ENCODE measurements around the gene CCDC3.

CCDC3 gene

GRCh38 chr10:13001041-13001886, at the start of gene CCDC3:
Gene CCDC3 (minus strand): TSS chr10:13001713. CDS start chr10:13001570, 143 bp downstream.
- H3K4me1 ChIP-seq (ENCODE audit: control insufficient read depth, insufficient read depth, low read length), result no peaks in the 10 kb centered on the region
- H3K36me3 ChIP-seq (ENCODE audit: control insufficient read depth, insufficient read depth, low read length), result no peaks in the 10 kb centered on the region
- H3K27me3 ChIP-seq (ENCODE audit: control insufficient read depth, insufficient read depth, low read length), result peaks cover 14% of the 10 kb centered on the region; the same call in 1 of the 2 replicates
- no peak for DNase-seq (ENCODE audit: low read depth, low spot score)
- no peaks in the 10 kb centered on the region for H3K9me3 ChIP-seq (ENCODE audit: control insufficient read depth, insufficient read depth, low read length)
- H3K27ac ChIP-seq (ENCODE audit: low read length), result no peak within 1 kb of the TSS
- WGBS (ENCODE audit: insufficient coverage, insufficient read length), result no CpG with 5 or more reads among the region's 93 CpGs
- H3K4me3 ChIP-seq (ENCODE audit: low read length), result peak within 1 kb of the TSS; percentile 60; the same call in 1 of the 2 replicates

- WGBS (ENCODE audit: insufficient coverage, insufficient read length), result no CpG with 5 or more reads among the region's 7 CpGs
- Histone ChIP-seq H3K27ac (ENCODE audit: low read length) (no peak overlapping the region), H3K36me3 (ENCODE audit: control insufficient read depth, insufficient read depth, low read length) (no peaks in the 10 kb centered on the region), H3K9me3 (ENCODE audit: control insufficient read depth, insufficient read depth, low read length) (no peaks in the 10 kb centered on the region), H3K4me3 (ENCODE audit: low read length) (no peak overlapping the region), H3K4me1 (ENCODE audit: control insufficient read depth, insufficient read depth, low read length) (no peaks in the 10 kb centered on the region), H3K27me3 (ENCODE audit: control insufficient read depth, insufficient read depth, low read length) (no peaks in the 10 kb centered on the region)
- no peak for DNase-seq (ENCODE audit: low read depth, low spot score)
These were observed 49.7 kb upstream of the CCDC3 start for GRCh38 chr10:13051126-13051694.

- Histone ChIP-seq H3K4me3 (ENCODE audit: low read length) (no peak overlapping the region), H3K36me3 (ENCODE audit: control insufficient read depth, insufficient read depth, low read length) (no peaks in the 10 kb centered on the region), H3K27ac (ENCODE audit: low read length) (no peak overlapping the region), H3K4me1 (ENCODE audit: control insufficient read depth, insufficient read depth, low read length) (no peaks in the 10 kb centered on the region), H3K9me3 (ENCODE audit: control insufficient read depth, insufficient read depth, low read length) (no peaks in the 10 kb centered on the region), H3K27me3 (ENCODE audit: control insufficient read depth, insufficient read depth, low read length) (no peaks in the 10 kb centered on the region)
- no peak for DNase-seq (ENCODE audit: low read depth, low spot score)
- no CpG with 5 or more reads among the region's 6 CpGs for WGBS (ENCODE audit: insufficient coverage, insufficient read length)
These were observed 48.4 kb upstream of the CCDC3 start for GRCh38 chr10:13049774-13050420.

- Histone ChIP-seq H3K27ac (ENCODE audit: low read length) (no peak overlapping the region), H3K27me3 (ENCODE audit: control insufficient read depth, insufficient read depth, low read length) (no peaks in the 10 kb centered on the region), H3K4me3 (ENCODE audit: low read length) (no peak overlapping the region), H3K4me1 (ENCODE audit: control insufficient read depth, insufficient read depth, low read length) (no peaks in the 10 kb centered on the region), H3K9me3 (ENCODE audit: control insufficient read depth, insufficient read depth, low read length) (no peaks in the 10 kb centered on the region), H3K36me3 (ENCODE audit: control insufficient read depth, insufficient read depth, low read length) (no peaks in the 10 kb centered on the region)
- no peak for DNase-seq (ENCODE audit: low read depth, low spot score)
- no CpG with 5 or more reads among the region's 3 CpGs for WGBS (ENCODE audit: insufficient coverage, insufficient read length)
These were observed 47.2 kb upstream of the CCDC3 start for GRCh38 chr10:13048762-13049161.

GRCh38 chr10:13047529-13048206, 46.2 kb upstream of the CCDC3 start:
- no CpG with 5 or more reads among the region's 12 CpGs for WGBS (ENCODE audit: insufficient coverage, insufficient read length)
- no peaks in the 10 kb centered on the region for H3K36me3 ChIP-seq (ENCODE audit: control insufficient read depth, insufficient read depth, low read length)

GRCh38 chr10:13046851-13047528, 45.5 kb upstream of the CCDC3 start:
- WGBS (ENCODE audit: insufficient coverage, insufficient read length), result no CpG with 5 or more reads among the region's 6 CpGs
- DNase-seq (ENCODE audit: low read depth, low spot score), result no peak
- no peak overlapping the region for H3K4me3 ChIP-seq (ENCODE audit: low read length)

More at GRCh38 chr10:13047529-13048206, 46.2 kb upstream of the CCDC3 start:
- Histone ChIP-seq H3K27me3 (ENCODE audit: control insufficient read depth, insufficient read depth, low read length) (no peaks in the 10 kb centered on the region), H3K9me3 (ENCODE audit: control insufficient read depth, insufficient read depth, low read length) (no peaks in the 10 kb centered on the region), H3K4me1 (ENCODE audit: control insufficient read depth, insufficient read depth, low read length) (no peaks in the 10 kb centered on the region), H3K27ac (ENCODE audit: low read length) (no peak overlapping the region), H3K4me3 (ENCODE audit: low read length) (no peak overlapping the region)
- DNase-seq (ENCODE audit: low read depth, low spot score), result no peak

GRCh38 chr10:13043520-13043919, 42.0 kb upstream of the CCDC3 start:
- H3K27me3 ChIP-seq (ENCODE audit: control insufficient read depth, insufficient read depth, low read length), result no peaks in the 10 kb centered on the region
- H3K4me3 ChIP-seq (ENCODE audit: low read length), result no peak overlapping the region
- WGBS (ENCODE audit: insufficient coverage, insufficient read length), result no CpG with 5 or more reads among the region's 2 CpGs
- H3K4me1 ChIP-seq (ENCODE audit: control insufficient read depth, insufficient read depth, low read length), result no peaks in the 10 kb centered on the region
- no peaks in the 10 kb centered on the region for H3K9me3 ChIP-seq (ENCODE audit: control insufficient read depth, insufficient read depth, low read length)
- DNase-seq (ENCODE audit: low read depth, low spot score), result no peak
- H3K27ac ChIP-seq (ENCODE audit: low read length), result no peak overlapping the region
- H3K36me3 ChIP-seq (ENCODE audit: control insufficient read depth, insufficient read depth, low read length), result no peaks in the 10 kb centered on the region

More at GRCh38 chr10:13046851-13047528, 45.5 kb upstream of the CCDC3 start:
- Histone ChIP-seq H3K36me3 (ENCODE audit: control insufficient read depth, insufficient read depth, low read length) (no peaks in the 10 kb centered on the region), H3K27me3 (ENCODE audit: control insufficient read depth, insufficient read depth, low read length) (no peaks in the 10 kb centered on the region), H3K27ac (ENCODE audit: low read length) (no peak overlapping the region), H3K9me3 (ENCODE audit: control insufficient read depth, insufficient read depth, low read length) (no peaks in the 10 kb centered on the region), H3K4me1 (ENCODE audit: control insufficient read depth, insufficient read depth, low read length) (no peaks in the 10 kb centered on the region)

- no CpG with 5 or more reads among the region's 6 CpGs for WGBS (ENCODE audit: insufficient coverage, insufficient read length)
- H3K9me3 ChIP-seq (ENCODE audit: control insufficient read depth, insufficient read depth, low read length), result no peaks in the 10 kb centered on the region
- H3K4me1 ChIP-seq (ENCODE audit: control insufficient read depth, insufficient read depth, low read length), result no peaks in the 10 kb centered on the region
- no peaks in the 10 kb centered on the region for H3K36me3 ChIP-seq (ENCODE audit: control insufficient read depth, insufficient read depth, low read length)
- H3K27ac ChIP-seq (ENCODE audit: low read length), result no peak overlapping the region
- DNase-seq (ENCODE audit: low read depth, low spot score), result no peak
- H3K4me3 ChIP-seq (ENCODE audit: low read length), result no peak overlapping the region
- H3K27me3 ChIP-seq (ENCODE audit: control insufficient read depth, insufficient read depth, low read length), result no peaks in the 10 kb centered on the region
These were observed 38.2 kb upstream of the CCDC3 start for GRCh38 chr10:13039761-13040160.

- no CpG with 5 or more reads among the region's 2 CpGs for WGBS (ENCODE audit: insufficient coverage, insufficient read length)
- no peaks in the 10 kb centered on the region for H3K27me3 ChIP-seq (ENCODE audit: control insufficient read depth, insufficient read depth, low read length)
- no peak overlapping the region for H3K4me3 ChIP-seq (ENCODE audit: low read length)
- no peak overlapping the region for H3K27ac ChIP-seq (ENCODE audit: low read length)
- H3K36me3 ChIP-seq (ENCODE audit: control insufficient read depth, insufficient read depth, low read length), result no peaks in the 10 kb centered on the region
- DNase-seq (ENCODE audit: low read depth, low spot score), result no peak
- no peaks in the 10 kb centered on the region for H3K9me3 ChIP-seq (ENCODE audit: control insufficient read depth, insufficient read depth, low read length)
- H3K4me1 ChIP-seq (ENCODE audit: control insufficient read depth, insufficient read depth, low read length), result no peaks in the 10 kb centered on the region
These were observed 36.9 kb upstream of the CCDC3 start for GRCh38 chr10:13038391-13038790.

- no CpG with 5 or more reads among the region's 2 CpGs for WGBS (ENCODE audit: insufficient coverage, insufficient read length)
- H3K4me3 ChIP-seq (ENCODE audit: low read length), result no peak overlapping the region
- no peaks in the 10 kb centered on the region for H3K27me3 ChIP-seq (ENCODE audit: control insufficient read depth, insufficient read depth, low read length)
- H3K36me3 ChIP-seq (ENCODE audit: control insufficient read depth, insufficient read depth, low read length), result no peaks in the 10 kb centered on the region
- no peaks in the 10 kb centered on the region for H3K4me1 ChIP-seq (ENCODE audit: control insufficient read depth, insufficient read depth, low read length)
- no peaks in the 10 kb centered on the region for H3K9me3 ChIP-seq (ENCODE audit: control insufficient read depth, insufficient read depth, low read length)
- H3K27ac ChIP-seq (ENCODE audit: low read length), result no peak overlapping the region
- no peak for DNase-seq (ENCODE audit: low read depth, low spot score)
These were observed 36.3 kb upstream of the CCDC3 start for GRCh38 chr10:13037832-13038231.
